PC-9 (cell line): ENCODE data around the gene C4orf46. TPM values are rescaled to one million over a fixed set of nuclear protein-coding genes. Genes with fewer than 3 reads are reported as not detected.

ENCODE experiments used
- BruUV-seq: library from RNA; stranded (reverse); fragments of 400-500 nt; replicated peaks from 2 replicates; lab custom pipeline; 2021; lab: Mats Ljungman, UMichigan
- CTCF ChIA-PET: fragments of 300-600 bp; sonication (Branson Sonifier 250); formaldehyde crosslinking; loops from one replicate; lab custom pipeline; 2022; ENCODE audit warnings: antibody characterized with exemption; lab: Charles Lee
- POLR2A ChIA-PET: fragments of 300-600 bp; sonication (Branson Sonifier 250); formaldehyde crosslinking; loops from one replicate; lab custom pipeline; 2022; ENCODE audit warnings: antibody characterized with exemption; ENCODE audit not compliant: unreplicated experiment; lab: Charles Lee
- DNase-seq, 2 experiments: peaks; one replicate each; pipeline versions ENCODE4 v3.0.0 to v3.0.0-alpha.2; 2015 to 2022; ENCODE audit warnings: mixed read lengths in 1 of 2
- H2AFZ ChIP-seq: fragments of 200-600 bp; sonication (generic); 2 replicates; pipeline ENCODE4 v1.8.1; 2017; ENCODE audit warnings: antibody characterized with exemption
- H3F3A ChIP-seq: fragments of 200-600 bp; sonication (generic); 2 replicates; pipeline ENCODE4 v1.8.1; 2017; ENCODE audit warnings: antibody characterized with exemption, mild to moderate bottlenecking, low read depth; ENCODE audit not compliant: insufficient read depth
- H3K27ac ChIP-seq: fragments of 200-600 bp; sonication (generic); 2 replicates; pipeline ENCODE4 v1.6.1; 2016; ENCODE audit warnings: mixed run types
- H3K27me3 ChIP-seq: fragments of 200-600 bp; sonication (generic); 2 replicates; pipeline ENCODE4 v1.6.1; 2016; ENCODE audit warnings: low read depth, mixed run types; ENCODE audit not compliant: insufficient read depth
- H3K36me3 ChIP-seq: fragments of 200-600 bp; sonication (generic); 2 replicates; pipeline ENCODE4 v1.6.1; 2016; ENCODE audit warnings: low read depth, mixed run types
- H3K4me1 ChIP-seq: fragments of 200-600 bp; sonication (generic); replicated peaks from 2 replicates; pipeline ENCODE4 v1.6.1; 2016; ENCODE audit warnings: mixed run types; ENCODE audit not compliant: insufficient read depth
- H3K4me2 ChIP-seq: fragments of 200-600 bp; sonication (generic); 2 replicates; pipeline ENCODE4 v1.6.1; 2017; ENCODE audit warnings: mixed run types
- H3K4me3 ChIP-seq: fragments of 200-600 bp; sonication (generic); 2 replicates; pipeline ENCODE4 v1.6.1; 2016; ENCODE audit warnings: mixed run types
- H3K79me2 ChIP-seq: fragments of 200-600 bp; sonication (generic); 2 replicates; pipeline ENCODE4 v1.6.1; 2017; ENCODE audit warnings: low read depth, mixed run types
- H3K9me2 ChIP-seq: fragments of 200-600 bp; sonication (generic); 2 replicates; pipeline ENCODE4 v1.8.1; 2017; ENCODE audit warnings: mild to moderate bottlenecking; ENCODE audit not compliant: insufficient read depth
- H3K9me3 ChIP-seq: fragments of 200-600 bp; sonication (generic); 2 replicates; pipeline ENCODE4 v1.8.1; 2016; ENCODE audit warnings: low read depth; ENCODE audit not compliant: insufficient read depth
- H4K20me1 ChIP-seq: fragments of 200-600 bp; sonication (generic); 2 replicates; pipeline ENCODE4 v1.8.1; 2017; ENCODE audit not compliant: insufficient read depth
- CTCF ChIP-seq: fragments of 200-600 bp; sonication (generic); conservative IDR thresholded peaks from 2 replicates; pipeline ENCODE4 v1.6.1; 2017; ENCODE audit warnings: mixed run types, antibody characterized with exemption, mild to moderate bottlenecking, moderate library complexity
- EZH2 ChIP-seq: fragments of 200-600 bp; sonication (generic); IDR thresholded peaks from 2 replicates; pipeline ENCODE4 v1.8.0; 2017; ENCODE audit warnings: antibody characterized with exemption, low read depth
- intact Hi-C: fragments of 100-400 bp; cut with micrococcal nuclease; formaldehyde crosslinking; loops from one replicate; pipeline ENCODE4 v1.10.0; 2022; ENCODE audit not compliant: unreplicated experiment
- total RNA-seq: library from RNA; stranded (reverse); gene quantifications from 2 replicates; pipeline ENCODE4 v1.2.3, GENCODE V29; 2021

C4orf46 gene
- total RNA-seq, 1 experiment from 2014 or later = 9.8 TPM

GRCh38 chr4:158657291-158657690 is 14.4 kb downstream of the C4orf46 start:
- CTCF ChIA-PET = interaction anchor here (0.7 kb wide), 1 partner anchor 14 kb away, joined by 8 read pairs; no protein-coding TSS in a partner anchor
- Histone ChIP-seq H3K9me2 (no peaks in the 10 kb centered on the region), H3K4me3 (no peak overlapping the region), H3K27me3 (no peaks in the 10 kb centered on the region), H3F3A (no peaks in the 10 kb centered on the region), H3K4me2 (no peak overlapping the region), H4K20me1 (no peaks in the 10 kb centered on the region), H3K79me2 (no peaks in the 10 kb centered on the region), H3K27ac (no peak overlapping the region), H3K36me3 (no peaks in the 10 kb centered on the region), H3K4me1 (no peaks in the 10 kb centered on the region), H3K9me3 (no peaks in the 10 kb centered on the region), H2AFZ (no peak overlapping the region)
- no peak for DNase-seq
- intact Hi-C loops = no loop called here
- BruUV-seq = no TSS peak
- no peak for TF ChIP-seq CTCF
- no peak for TF ChIP-seq EZH2
- POLR2A ChIA-PET = no interaction called here

GRCh38 chr4:158656439-158656838 is 15.2 kb downstream of the C4orf46 start:
- H4K20me1 ChIP-seq = no peaks in the 10 kb centered on the region
- no peak overlapping the region for H3K27ac ChIP-seq
- no peak overlapping the region for H3K4me3 ChIP-seq
- intact Hi-C loops = no loop called here
- TF ChIP-seq EZH2 = no peak
- TF ChIP-seq CTCF = no peak
- H3F3A ChIP-seq = no peaks in the 10 kb centered on the region
- H3K4me2 ChIP-seq = no peak overlapping the region
- H3K9me3 ChIP-seq = no peaks in the 10 kb centered on the region
- no peaks in the 10 kb centered on the region for H3K27me3 ChIP-seq
- ChIA-PET POLR2A (no interaction called here), CTCF (no interaction called here)
- no peaks in the 10 kb centered on the region for H3K9me2 ChIP-seq
- no peaks in the 10 kb centered on the region for H3K36me3 ChIP-seq
- no peaks in the 10 kb centered on the region for H3K79me2 ChIP-seq
- no TSS peak for BruUV-seq
- H2AFZ ChIP-seq = no peak overlapping the region
- DNase-seq = no peak
- H3K4me1 ChIP-seq = no peaks in the 10 kb centered on the region

- peak overlapping the region; percentile 23; the same call in 1 of the 2 replicates for H3K4me2 ChIP-seq
- H3F3A ChIP-seq = no peaks in the 10 kb centered on the region
- H3K4me3 ChIP-seq = no peak overlapping the region
- H3K27ac ChIP-seq = no peak overlapping the region
- H3K4me1 ChIP-seq = no peaks in the 10 kb centered on the region
- CTCF ChIA-PET = no interaction called here
- no peak for DNase-seq
- H3K9me3 ChIP-seq = no peaks in the 10 kb centered on the region
- H3K79me2 ChIP-seq = no peaks in the 10 kb centered on the region
- BruUV-seq = no TSS peak
- TF ChIP-seq EZH2 (no peak), CTCF (no peak)
- H3K27me3 ChIP-seq = no peaks in the 10 kb centered on the region
- no peaks in the 10 kb centered on the region for H3K36me3 ChIP-seq
- H3K9me2 ChIP-seq = no peaks in the 10 kb centered on the region
- peak overlapping the region; percentile 76; the same call in 1 of the 2 replicates for H2AFZ ChIP-seq
- POLR2A ChIA-PET = no interaction called here
- intact Hi-C loops = no loop called here
- H4K20me1 ChIP-seq = no peaks in the 10 kb centered on the region
Observed at GRCh38 chr4:158652920-158653319, 18.8 kb downstream of the C4orf46 start.
